Endothelial cell of umbilical vein (primary cell): ENCODE measurements around the gene PDK2. TPM values are rescaled to one million over a fixed set of nuclear protein-coding genes. Genes with fewer than 3 reads are reported as not detected.

Source experiments
- BruUV-seq: library from RNA; stranded (reverse); fragments of 400-500 nt; replicated peaks from 2 replicates; lab custom pipeline; 2021; lab: Mats Ljungman, UMichigan
- CTCF ChIA-PET: fragments of 300-600, 350-600 bp; sonication (Branson Sonifier 250); formaldehyde crosslinking; loops from one replicate; lab custom pipeline; 2021; ENCODE audit warnings: antibody characterized with exemption, inconsistent platforms; lab: Charles Lee
- POLR2A ChIA-PET: fragments of 300-600, 350-600 bp; sonication (Branson Sonifier 250); formaldehyde crosslinking; loops from one replicate; lab custom pipeline; 2021; ENCODE audit warnings: antibody characterized with exemption, inconsistent platforms; lab: Charles Lee
- DNase-seq: peaks from one replicate; pipeline ENCODE4 v3.0.0-alpha.2; 2011; ENCODE audit warnings: low read depth, low spot score
- FAIRE-seq: peaks from 2 replicates; lab custom pipeline; 2011; peaks lifted over from hg19 to GRCh38; lab: Jason Lieb, UNC
- H2AFZ ChIP-seq: 2 replicates; pipeline ENCODE4 v1.6.0; 2012; ENCODE audit warnings: low read depth, low read length, control low read depth, inconsistent platforms
- H3K27ac ChIP-seq: 2 replicates; pipeline ENCODE4 v1.5.1; 2011; ENCODE audit warnings: low read depth, mild to moderate bottlenecking, control low read depth, low read length, moderate library complexity; ENCODE audit not compliant: insufficient read depth
- H3K27me3 ChIP-seq, 2 experiments: 2 replicates each; pipeline versions ENCODE4 v1.6.0 to v1.6.1; 2011; ENCODE audit warnings: low read length in 2 of 2, mixed read lengths in 1 of 2; ENCODE audit not compliant: control insufficient read depth in 2 of 2, insufficient read depth in 2 of 2
- H3K36me3 ChIP-seq, 2 experiments: 2 replicates in 1 of 2; 3 replicates in 1 of 2; pipeline ENCODE4 v1.5.1; 2011; ENCODE audit warnings: low read length in 2 of 2, mild to moderate bottlenecking in 1 of 2, moderate library complexity in 1 of 2; ENCODE audit not compliant: control insufficient read depth in 2 of 2, insufficient read depth in 2 of 2; ENCODE audit errors: extremely low read depth in 1 of 2
- H3K4me1 ChIP-seq: 3 replicates; pipeline ENCODE4 v1.5.1; 2011; ENCODE audit warnings: mild to moderate bottlenecking, low read length; ENCODE audit not compliant: control insufficient read depth, insufficient read depth; ENCODE audit errors: extremely low read depth
- H3K4me2 ChIP-seq: 2 replicates; pipeline ENCODE4 v1.6.1; 2011; ENCODE audit warnings: low read length, control low read depth, mixed read lengths; ENCODE audit not compliant: insufficient read depth
- H3K4me3 ChIP-seq, 3 experiments: fragments of 200-600 bp in 1 of 3; sonication (generic), shearing (Covaris generic) in 1 of 3; replicated peaks in 1 of 3; 2 replicates each; pipeline ENCODE4 v1.5.1; 2011 to 2016; ENCODE audit warnings: control low read depth in 3 of 3, low read length in 3 of 3, mild to moderate bottlenecking in 2 of 3, inconsistent platforms in 1 of 3, low read depth in 1 of 3, moderate library complexity in 1 of 3; ENCODE audit not compliant: insufficient read depth in 1 of 3
- H3K79me2 ChIP-seq: 2 replicates; pipeline ENCODE4 v1.6.0; 2012; ENCODE audit warnings: low read length, inconsistent platforms; ENCODE audit not compliant: control insufficient read depth, insufficient read depth
- H3K9ac ChIP-seq: replicated peaks from 2 replicates; pipeline ENCODE3; 2011; ENCODE audit warnings: low read length, control low read depth; ENCODE audit not compliant: insufficient read depth; ENCODE audit errors: extremely low read depth
- H3K9me1 ChIP-seq: replicated peaks from 3 replicates; pipeline ENCODE4 v1.6.0; 2011; ENCODE audit warnings: mild to moderate bottlenecking, low read length; ENCODE audit not compliant: control insufficient read depth, insufficient read depth; ENCODE audit errors: extremely low read depth
- H3K9me3 ChIP-seq: replicated peaks from 2 replicates; pipeline ENCODE4 v1.5.1; 2012; ENCODE audit warnings: low read length, inconsistent platforms; ENCODE audit not compliant: control insufficient read depth, insufficient read depth
- H4K20me1 ChIP-seq: replicated peaks from 2 replicates; pipeline ENCODE3; 2011; ENCODE audit warnings: mild to moderate bottlenecking, low read length; ENCODE audit not compliant: control insufficient read depth, insufficient read depth; ENCODE audit errors: extremely low read depth
- FOS ChIP-seq: IDR thresholded peaks from 2 replicates; pipeline ENCODE4 v1.6.1; 2011; ENCODE audit warnings: mild to moderate bottlenecking, low read length, moderate library complexity, borderline replicate concordance; ENCODE audit not compliant: insufficient read depth
- GATA2 ChIP-seq: IDR thresholded peaks from 2 replicates; pipeline ENCODE4 v1.7.0; 2011; ENCODE audit warnings: low read depth, mild to moderate bottlenecking, moderate library complexity, mixed read lengths, low read length; ENCODE audit not compliant: insufficient read length, insufficient read depth
- POLR2AphosphoS5 ChIP-seq: IDR thresholded peaks from 2 replicates; pipeline ENCODE4 v1.6.1; 2012; ENCODE audit warnings: low read depth, mild to moderate bottlenecking, control low read depth, low read length, moderate library complexity; ENCODE audit not compliant: insufficient read depth
- dilution Hi-C: fragments of 300-500 bp; cut with MboI; formaldehyde crosslinking; loops from one replicate; pipeline ENCODE4 v1.15.0; 2019; ENCODE audit warnings: low sequenced_read_pairs; ENCODE audit not compliant: extremely low pct_ligation_motif_present
- intact Hi-C: fragments of 100-400 bp; cut with micrococcal nuclease; formaldehyde crosslinking; loops from one replicate; pipeline ENCODE4 v1.10.0; 2022
- polyA plus RNA-seq, 4 experiments: library from polyadenylated mRNA; depleted of rRNA in 3 of 4; stranded (reverse) in 3 of 4; unstranded in 1 of 4; fragments of >200 nt; gene quantifications; 2 replicates each; pipeline versions ENCODE4 v1.2.1 to v1.2.3, GENCODE V29; 2011 to 2012; ENCODE audit warnings: missing spikeins in 1 of 4
- total RNA-seq: library from RNA; stranded (reverse); gene quantifications from 2 replicates; pipeline ENCODE4 v1.2.3, GENCODE V29; 2021
- TF ChIP-seq, protein P1 (sequence below), 2 donors: IDR thresholded peaks; 1 replicate in 1 of 2; 2 replicates in 1 of 2; pipeline ENCODE4 v1.5.1; 2011; ENCODE audit warnings: low read length in 2 of 2, mild to moderate bottlenecking in 2 of 2, moderate library complexity in 2 of 2, control low read depth in 1 of 2, inconsistent platforms in 1 of 2, low read depth in 1 of 2; ENCODE audit not compliant: insufficient read depth in 1 of 2; ENCODE audit errors: extremely low read depth in 1 of 2
- TF ChIP-seq, protein P2 (sequence below): IDR thresholded peaks from 2 replicates; pipeline ENCODE4 v1.6.1; 2011; ENCODE audit not compliant: insufficient read depth, insufficient read length

The PDK2 gene
- total and polyA plus RNA-seq, 2 donors (not counting 3 experiments of a cell fraction or from before 2014, with no cell fraction given) = 21.3 to 114 TPM

DNA sequence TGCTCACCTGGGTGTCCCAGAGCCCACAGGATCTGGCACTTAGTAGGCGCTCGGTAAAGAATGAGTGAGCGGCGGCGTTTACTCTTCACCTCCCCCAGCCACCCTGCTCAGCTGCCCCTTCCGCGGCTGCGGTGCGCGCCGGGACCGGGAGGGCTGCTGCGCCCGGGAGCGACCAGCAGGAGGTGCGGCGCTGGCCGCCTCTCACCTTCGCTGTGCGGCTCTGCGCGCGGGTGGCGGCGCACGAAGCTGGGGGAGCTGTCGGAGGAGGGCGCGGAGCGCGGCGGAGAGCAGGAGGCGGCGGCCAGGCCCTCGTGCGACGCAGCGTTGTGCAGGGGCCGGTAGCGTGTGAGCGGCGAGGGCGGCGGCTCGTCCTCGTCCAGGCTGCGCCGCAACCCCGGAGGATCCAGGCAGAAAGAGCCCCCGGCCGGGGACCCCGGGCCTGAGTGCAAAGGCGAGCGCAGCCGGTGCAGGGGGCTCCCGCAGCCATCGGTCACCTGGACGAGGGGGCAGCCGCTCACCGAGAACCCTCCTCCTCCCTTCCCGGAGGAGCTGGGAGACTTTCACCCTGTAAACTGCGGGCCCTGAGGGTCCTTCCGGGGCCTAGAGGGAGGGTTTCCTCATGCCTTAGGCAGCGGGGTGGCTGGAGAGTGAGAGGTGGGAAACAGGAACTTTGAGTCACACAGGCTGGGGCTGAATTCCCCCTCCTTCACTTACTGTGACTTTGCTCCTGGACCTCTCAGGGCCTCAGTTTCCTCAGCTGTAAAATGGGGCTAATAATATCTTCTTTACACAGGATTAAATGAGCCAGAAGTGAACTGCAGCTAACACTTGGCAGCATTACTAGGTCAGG lies 22.3 kb downstream of the PDK2 start:
- H3K4me2 ChIP-seq = no peak overlapping the region
- no peaks in the 10 kb centered on the region for H4K20me1 ChIP-seq
- no peak for TF ChIP-seq GATA2
- peak; percentile 44 for TF ChIP-seq POLR2AphosphoS5
- no peak for TF ChIP-seq FOS
- TF ChIP-seq, protein P1, sequence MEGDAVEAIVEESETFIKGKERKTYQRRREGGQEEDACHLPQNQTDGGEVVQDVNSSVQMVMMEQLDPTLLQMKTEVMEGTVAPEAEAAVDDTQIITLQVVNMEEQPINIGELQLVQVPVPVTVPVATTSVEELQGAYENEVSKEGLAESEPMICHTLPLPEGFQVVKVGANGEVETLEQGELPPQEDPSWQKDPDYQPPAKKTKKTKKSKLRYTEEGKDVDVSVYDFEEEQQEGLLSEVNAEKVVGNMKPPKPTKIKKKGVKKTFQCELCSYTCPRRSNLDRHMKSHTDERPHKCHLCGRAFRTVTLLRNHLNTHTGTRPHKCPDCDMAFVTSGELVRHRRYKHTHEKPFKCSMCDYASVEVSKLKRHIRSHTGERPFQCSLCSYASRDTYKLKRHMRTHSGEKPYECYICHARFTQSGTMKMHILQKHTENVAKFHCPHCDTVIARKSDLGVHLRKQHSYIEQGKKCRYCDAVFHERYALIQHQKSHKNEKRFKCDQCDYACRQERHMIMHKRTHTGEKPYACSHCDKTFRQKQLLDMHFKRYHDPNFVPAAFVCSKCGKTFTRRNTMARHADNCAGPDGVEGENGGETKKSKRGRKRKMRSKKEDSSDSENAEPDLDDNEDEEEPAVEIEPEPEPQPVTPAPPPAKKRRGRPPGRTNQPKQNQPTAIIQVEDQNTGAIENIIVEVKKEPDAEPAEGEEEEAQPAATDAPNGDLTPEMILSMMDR (IDR thresholded peaks at IDR 0.05; ENCODE audit: extremely low read depth in 1 of 2, insufficient read depth in 1 of 2, low read depth in 1 of 2, low read length in 2 of 2) = peak; percentile 78 to 82
- TF ChIP-seq, protein P2, sequence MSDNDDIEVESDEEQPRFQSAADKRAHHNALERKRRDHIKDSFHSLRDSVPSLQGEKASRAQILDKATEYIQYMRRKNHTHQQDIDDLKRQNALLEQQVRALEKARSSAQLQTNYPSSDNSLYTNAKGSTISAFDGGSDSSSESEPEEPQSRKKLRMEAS = no peak
- ChIA-PET CTCF (interaction anchor here (0.6 to 4.6 kb wide), 23 partner anchors 9 to 183 kb away, joined by 3 to 57 read pairs (median 7); partner anchors contain the start of genes PPP1R9B, SAMD14 and SGCA), POLR2A (interaction anchor here (0.6 to 0.7 kb wide), 2 partner anchors 34 to 83 kb away, joined by 3 read pairs; no protein-coding TSS in a partner anchor)
- FAIRE-seq (peak; percentile 59), DNase-seq (peak; percentile 60)
- no peak overlapping the region for H3K27ac ChIP-seq
- no peaks in the 10 kb centered on the region for H3K9me1 ChIP-seq
- BruUV-seq = no TSS peak
- dilution Hi-C loops (no loop called here), intact Hi-C loops (loop anchor here (10.0 kb wide), 1 partner anchor 147 kb away; no protein-coding TSS in a partner anchor)
- no peaks in the 10 kb centered on the region for H3K27me3 ChIP-seq
- no peak overlapping the region for H2AFZ ChIP-seq
- H3K36me3 ChIP-seq = peaks cover 0 to 4% of the 10 kb centered on the region in 2 experiments
- no peak overlapping the region for H3K9ac ChIP-seq
- H3K79me2 ChIP-seq = no peaks in the 10 kb centered on the region
- H3K4me3 ChIP-seq = no peak overlapping the region
- H3K4me1 ChIP-seq = no peaks in the 10 kb centered on the region
- H3K9me3 ChIP-seq = no peaks in the 10 kb centered on the region
